GM21526 (cell line): ENCODE measurements around the gene BSND.

Experiments used
- ATAC-seq: cut with Tn5 transposase; IDR thresholded peaks from one replicate; pipeline ENCODE4 v1.9.1; 2021; ENCODE audit warnings: moderate library complexity; ENCODE audit not compliant: unreplicated experiment, low FRiP score

Gene BSND

DNA sequence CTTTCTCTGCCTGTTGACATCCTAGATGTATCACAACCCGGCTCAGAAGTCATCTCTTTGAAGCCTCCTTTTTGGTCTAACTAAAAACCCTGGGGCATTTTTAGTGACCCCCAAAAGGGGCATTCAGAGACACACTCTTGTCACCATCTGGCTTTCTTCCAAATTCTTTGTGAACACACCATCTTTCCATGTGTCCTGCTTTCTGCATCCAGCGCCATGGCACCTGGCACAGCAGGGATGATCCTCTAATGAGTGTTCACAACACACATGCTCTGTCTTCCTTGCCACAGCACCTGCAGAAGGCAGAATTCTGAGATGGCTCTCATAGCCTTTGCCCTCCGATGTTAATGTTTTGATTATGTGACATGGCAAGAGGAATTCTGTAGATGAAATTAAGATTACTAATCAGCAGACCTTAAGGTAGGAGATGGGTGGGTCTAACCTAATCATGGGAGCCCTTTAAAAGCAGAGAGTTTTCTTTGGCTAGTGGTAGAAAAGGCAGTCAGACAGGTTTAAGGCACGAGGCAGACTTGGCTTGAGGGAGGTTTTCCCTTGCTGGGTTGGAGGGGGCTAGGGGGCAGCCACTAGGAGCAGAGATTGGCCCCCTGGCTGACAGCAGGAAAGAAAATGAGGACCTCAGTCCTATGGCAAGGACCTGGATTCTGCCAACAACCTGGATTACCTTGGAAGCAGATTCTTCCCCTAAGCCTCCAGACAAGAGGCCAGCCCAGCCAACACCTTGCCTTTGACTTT, 23.2 kb upstream of the BSND start:
- ATAC-seq, result no peak

DNA sequence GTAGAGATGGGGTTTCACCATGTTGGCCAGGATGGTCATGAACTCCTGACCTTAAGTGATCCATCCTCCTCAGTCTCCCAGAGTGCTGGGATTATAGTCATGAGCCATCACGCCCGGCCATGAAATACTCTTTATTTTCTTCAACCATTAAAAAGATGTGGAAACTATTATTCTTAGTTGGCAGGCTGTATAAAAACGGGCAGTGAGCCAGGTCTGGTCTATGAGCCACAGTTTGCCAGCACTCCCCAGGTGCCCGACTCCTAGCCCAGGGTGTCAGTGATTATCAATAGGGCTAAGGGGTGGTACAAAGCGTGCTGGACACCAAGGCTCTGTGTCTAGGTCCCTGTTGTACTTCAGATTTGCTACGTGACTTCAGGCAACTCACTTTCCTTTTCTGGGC, 22.0 kb upstream of the BSND start:
- ATAC-seq, result no peak

DNA sequence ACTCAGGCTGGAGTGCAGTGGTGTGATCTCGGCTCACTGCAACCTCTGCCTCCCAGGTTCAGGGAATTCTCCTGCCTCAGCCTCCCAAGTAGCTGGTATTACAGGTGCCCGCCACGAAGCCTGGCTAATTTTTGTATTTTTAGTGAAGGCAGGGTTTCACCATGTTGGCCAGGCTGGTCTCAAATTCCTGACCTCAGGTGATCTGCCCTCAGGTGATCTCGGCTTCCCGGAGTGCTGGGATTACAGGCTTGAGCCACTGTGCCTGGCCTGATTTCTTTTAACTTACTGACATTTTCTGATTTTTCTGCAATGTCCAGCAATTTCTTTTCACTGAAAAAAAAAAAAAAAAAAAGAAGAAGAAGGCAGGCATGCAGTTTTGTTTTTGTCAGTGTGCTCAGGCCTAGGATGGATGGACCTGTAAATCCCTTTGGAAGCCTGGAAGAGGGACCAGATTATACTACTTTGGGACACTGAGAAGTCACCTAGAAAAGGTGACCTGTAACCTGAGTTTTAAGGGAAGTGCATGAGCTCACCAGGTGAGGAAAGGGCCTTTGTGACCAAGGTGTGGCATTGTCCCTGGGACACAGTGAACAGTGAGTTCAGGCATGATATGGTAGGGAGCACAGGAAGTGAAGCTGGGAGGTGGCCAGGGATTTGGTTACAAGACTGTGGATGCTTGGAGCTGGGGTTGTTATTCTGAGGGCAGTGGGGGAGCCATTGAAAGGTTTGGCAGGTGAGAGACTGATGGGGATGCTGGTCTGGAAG, 21.0 kb upstream of the BSND start:
- no peak for ATAC-seq

DNA sequence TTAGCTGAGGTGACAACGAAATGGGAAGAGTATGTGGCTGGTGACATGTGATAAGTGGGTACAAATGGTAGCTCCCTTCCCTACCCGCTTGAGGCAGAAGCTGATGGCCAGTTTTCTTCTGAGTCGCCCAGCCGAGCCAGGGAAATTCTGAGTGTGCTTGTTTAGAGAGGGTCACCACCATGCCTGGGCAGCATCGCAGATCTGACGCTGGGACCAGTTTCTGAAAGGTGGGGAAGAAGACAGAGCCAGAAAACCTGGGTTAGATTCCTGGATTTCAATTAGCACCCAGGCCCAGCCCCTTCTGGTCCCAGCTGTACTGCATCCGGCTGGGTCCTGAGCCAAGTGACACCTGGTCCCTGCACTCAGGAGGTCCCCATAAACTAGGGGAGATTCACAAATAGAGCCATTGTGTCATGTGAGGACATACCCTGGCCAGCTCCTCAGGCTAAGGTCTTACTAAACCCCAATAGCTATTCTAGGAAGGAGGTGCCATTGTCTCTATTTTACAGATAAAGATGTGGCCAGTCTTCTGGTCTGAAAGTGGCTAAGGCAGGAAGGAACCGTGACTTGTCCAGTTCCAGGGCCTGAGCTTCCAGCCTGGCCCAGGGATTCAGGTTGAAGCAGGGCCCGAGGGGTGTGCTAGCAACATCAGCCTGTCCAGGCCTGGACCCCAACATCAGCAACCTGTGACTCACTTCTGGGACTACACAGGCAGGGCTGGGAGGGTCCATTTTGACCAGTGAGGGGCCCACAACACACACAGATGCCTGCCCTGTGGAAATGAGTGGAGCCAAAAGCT, 20.0 kb upstream of the BSND start:
- no peak for ATAC-seq

DNA sequence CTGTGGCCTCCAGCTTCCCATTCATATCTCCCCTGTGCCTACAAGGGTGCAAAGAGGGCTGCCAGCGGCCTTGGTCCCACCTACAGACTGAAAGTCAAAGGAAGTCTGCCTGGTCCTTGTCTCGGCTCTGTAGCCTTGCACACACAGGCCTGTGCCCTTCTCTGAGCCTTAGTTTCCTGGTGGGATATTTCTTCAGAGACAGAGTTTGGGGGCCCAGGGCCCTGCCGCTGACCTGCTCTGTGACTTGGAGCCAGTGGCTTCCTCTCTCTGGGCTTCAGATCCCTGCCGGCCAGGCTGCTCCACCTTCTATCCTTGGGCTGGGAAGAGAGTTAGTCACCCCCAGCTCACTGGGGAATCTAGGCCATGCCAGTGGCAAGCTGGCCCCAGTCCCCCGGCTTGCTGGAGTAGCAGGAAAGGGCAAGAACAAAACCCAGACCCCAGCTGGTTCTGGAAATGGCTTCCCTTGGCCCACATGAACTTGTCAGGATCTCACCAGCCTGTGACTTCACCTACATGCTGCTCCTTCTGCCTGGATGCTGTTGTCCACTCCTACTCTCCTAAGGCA, 19.3 kb upstream of the BSND start:
- no peak for ATAC-seq

DNA sequence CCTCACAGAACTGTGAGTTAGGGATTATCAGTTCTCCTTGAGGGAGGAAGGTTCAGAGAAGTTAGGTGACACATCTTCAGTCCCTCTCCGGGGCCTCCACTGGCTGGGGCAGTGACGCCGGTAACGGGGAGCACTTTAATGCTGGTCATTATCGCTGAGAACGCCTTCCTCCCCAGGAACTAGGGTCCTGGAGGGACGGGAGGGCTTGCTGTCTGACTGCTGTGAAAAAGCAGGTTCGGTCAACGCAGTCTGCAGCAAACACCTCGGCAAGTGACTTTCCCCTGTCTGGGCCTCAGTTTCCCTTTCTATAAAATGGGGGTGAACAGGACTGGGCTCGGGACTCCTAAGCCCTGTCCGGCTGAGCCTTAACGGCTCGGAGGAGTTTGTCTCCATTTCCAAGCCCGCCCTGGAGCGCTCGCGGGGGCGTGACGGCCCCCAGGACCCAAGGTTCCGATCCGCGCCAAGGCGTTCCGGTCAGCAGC, 18.6 kb upstream of the BSND start:
- ATAC-seq, result no peak

DNA sequence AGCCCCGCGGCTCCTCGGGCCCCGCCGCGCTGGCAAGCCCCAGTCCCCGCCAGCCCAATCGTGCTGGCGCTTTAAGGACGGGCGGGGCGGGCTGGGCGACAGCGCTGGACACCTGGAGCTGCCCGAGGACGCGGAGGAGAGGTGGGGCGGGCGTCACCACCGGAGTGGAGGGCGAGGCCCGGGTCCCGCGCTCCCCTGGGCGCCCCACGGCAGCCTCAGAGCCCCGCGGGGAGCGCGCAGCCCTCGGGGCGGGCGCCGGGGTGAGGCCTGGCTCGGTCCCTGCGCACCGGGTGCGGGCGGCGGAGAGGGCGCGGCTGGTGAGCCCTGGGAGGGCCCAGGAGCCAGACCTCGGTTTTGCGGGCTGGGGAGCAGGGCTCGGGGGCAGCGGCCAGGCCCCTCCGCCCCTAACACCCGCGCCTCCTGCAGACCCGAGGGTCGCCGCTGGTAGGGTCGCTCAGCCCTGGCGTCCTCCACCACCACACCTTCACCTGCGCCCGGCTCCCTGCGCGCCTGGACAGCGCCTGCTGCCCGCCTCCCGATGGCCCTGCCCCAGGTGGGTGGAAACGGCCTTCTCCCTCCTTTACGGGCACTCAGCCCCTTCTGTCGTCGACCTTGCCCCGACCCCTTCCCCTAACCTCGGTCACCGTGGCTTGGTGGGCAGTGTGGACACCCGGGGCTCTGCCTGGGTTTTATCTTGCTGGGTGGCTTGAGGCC, 18.0 kb upstream of the BSND start, which contains the start of gene TMEM61:
TMEM61 (plus strand) TSS at position 101 of the 714 bp plus-strand sequence; CDS start at position 539, 438 bp downstream.
- ATAC-seq, result no peak

DNA sequence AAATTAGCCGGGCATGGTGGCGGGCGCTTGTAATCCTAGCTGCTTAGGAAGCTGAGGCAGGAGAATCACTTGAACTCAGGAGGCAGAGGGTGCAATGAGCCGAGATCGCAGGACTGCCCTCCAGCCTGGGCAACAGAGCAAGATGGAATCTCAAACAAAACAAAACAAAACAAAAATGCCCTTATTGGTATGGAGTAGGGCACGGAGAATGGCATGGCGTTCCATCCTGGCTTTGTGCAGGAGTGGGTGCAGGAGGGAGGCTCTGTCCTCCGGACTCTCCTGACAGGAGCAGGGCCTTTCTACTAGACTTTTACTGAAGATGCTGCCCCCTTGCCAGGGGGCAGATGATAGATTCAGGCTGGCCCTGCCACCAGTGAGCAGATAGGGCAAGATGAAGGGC, 17.3 kb upstream of the BSND start:
- no peak for ATAC-seq

DNA sequence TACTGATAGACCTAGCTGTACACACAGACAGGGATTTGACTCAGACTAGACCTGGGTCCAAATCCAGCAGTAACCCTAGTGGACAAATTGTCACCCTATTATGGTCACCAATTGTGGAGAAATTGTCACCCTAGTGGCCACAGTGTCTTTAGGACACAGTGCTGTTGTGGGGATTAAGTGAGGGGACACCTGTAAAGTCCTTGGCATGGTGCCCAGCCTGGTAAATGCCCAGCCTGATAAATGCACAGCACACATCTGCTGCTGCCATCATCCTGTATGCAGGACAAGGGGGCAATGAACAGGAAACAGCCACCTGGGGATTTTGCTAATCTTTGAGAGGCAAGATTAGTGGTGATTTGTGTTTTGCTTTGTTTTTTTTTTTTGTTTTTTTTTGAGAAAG, 16.0 kb upstream of the BSND start:
- ATAC-seq, result no peak

DNA sequence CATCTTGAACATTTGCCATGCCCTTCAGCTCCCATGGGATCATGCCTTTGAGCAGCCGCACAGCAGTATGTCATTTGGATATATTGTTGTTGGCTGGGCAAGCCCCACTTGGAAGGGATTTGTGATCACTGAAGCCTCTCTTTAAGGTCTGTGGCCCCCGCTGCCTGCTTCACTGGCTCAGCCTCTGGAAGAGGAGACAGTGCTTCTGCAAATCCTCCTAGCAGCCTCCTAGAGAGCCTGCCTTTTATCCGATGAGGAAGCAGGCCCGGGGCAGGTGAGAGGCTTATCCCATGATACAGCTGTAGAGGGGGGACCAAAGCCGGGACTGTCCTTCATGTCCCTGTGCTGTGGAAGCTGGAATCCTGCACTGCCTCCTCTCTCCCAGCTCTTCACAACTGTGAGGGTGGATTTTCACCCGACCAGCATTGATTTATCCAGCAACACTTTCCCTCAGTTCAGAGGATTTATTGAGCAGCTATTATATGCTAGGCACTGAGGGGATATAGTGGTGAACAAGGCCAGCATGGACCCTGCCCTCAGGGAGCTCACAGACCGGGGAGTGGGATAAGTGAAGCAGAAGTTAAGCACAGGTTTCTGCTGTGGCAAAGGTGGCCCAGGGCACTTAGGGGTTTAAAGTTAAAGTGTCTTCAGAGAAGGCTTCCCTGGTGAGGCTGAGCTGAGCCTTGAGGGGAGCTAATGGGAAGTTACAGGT, 14.4 kb upstream of the BSND start:
- ATAC-seq, result no peak

DNA sequence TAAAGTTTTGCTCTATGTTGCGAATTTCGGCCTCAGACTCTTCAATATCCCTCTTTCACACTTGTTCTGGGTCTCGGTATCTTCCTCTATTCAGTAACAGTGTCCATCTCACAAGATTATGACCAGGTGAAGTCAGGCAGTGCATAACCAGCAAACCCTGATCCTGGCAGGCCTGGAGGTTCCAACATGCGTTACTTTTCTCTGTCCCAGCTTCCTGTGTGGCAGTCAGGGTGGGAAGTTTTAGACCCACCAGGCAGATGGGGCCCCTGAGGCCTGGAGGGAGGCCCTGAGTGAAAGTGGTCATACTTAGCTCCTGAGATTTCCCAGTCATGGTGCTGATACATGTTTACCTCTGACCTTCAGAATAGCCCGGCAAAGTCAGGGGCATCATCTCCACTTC, 13.2 kb upstream of the BSND start:
- ATAC-seq, result no peak

DNA sequence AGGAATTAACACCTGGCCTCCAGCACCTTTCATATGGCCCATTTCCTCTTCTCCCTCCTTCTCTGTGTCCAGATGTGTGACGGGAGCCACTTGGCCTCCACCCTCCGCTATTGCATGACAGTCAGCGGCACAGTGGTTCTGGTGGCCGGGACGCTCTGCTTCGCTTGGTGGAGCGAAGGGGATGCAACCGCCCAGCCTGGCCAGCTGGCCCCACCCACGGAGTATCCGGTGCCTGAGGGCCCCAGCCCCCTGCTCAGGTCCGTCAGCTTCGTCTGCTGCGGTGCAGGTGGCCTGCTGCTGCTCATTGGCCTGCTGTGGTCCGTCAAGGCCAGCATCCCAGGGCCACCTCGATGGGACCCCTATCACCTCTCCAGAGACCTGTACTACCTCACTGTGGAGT, 12.7 kb upstream of the BSND start:
- ATAC-seq, result no peak

DNA sequence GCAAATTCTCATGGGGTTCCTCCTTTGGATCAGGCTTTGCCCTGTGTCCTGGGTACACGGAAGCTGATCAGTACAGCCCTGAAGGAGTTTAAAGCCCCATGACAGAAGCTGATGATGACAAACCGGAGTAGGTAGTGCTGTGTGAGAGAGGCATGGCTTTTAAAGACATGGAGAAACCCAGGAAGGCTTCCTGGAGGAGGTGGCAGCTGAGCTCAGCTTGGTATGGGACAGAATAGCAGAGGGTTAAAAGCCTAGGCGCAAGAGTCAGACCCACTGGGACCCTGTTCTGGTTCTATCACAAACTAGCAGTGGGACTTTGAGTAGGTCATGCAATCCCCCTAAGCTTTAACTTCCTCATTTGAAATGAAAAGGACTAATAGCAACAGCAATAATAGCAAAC, 12.2 kb upstream of the BSND start:
- no peak for ATAC-seq

DNA sequence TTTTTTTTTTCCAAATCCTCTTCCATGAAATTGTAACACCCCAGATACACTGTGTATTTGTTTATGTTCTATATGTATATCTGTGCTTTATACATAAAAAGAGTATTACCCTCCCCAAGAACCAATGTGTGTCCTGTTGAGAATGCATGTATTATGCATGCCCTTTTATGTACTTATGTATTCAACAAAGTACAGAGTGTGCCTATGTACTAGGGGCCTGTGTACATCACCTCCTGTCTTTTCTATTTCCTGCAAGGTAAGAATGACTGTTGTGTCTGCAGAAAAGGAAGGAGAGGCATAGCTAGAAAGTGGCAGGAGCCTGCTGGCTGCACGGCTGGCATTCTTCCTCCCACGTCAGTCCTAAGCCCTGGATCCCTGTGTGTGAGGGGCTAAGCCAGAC, 11.3 kb upstream of the BSND start:
- no peak for ATAC-seq

DNA sequence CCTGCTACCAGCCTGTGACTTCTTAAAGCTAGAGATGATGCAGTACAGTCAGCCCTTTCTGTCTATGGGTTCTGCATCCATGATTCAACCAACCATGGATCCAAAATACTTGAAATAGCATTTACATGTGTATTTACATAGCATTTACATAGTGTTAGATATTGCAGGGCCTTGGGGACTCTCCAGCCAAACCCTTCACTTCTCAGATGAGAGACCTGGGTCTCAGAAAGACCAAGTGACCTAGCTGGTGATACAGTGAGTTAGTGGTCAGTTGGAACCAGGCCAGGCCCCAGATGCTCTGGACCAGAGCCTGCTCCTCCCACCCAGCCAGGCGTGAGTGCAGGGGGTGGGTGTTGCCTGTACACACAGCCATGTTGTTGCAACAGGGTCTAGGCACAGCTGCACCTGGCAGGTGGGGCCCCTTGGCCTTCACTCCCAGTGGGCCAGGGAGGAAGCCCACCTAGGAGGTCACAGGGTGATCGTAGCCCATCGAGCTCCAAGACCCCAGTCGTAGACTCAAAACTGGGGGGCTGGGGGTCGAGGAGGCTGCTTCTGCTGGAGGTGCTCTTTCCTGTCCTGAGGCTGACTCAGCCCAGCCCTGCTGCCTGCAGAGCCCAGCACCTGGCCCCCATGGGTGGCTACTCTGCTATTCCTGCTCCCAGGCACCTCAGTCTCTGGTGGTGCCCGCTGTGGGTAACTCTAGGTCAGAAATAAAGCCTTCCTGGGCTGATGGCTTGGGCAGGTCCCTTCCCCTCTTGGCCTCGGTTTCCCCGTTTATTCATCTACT, 10.6 kb upstream of the BSND start:
- ATAC-seq, result no peak

DNA sequence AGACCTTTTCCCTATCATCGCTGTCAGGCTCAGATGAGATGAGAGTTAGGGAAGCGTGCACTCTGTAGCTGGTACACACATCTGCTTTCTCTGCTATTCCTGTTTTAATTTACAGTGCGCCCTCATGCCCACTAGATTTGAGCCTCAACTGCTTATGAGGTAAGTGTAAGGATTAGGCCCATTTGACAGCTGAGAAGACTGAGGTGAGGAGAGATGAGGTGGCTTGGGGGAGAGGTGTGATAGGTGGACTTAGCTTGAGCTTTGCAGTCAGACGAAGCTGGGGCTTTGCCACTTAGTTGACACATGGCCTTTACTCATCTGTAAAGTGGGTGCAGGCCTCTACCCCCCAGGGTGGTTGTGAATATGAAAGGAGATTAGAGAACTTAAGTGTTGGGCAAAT, 9.8 kb upstream of the BSND start:
- ATAC-seq, result no peak

DNA sequence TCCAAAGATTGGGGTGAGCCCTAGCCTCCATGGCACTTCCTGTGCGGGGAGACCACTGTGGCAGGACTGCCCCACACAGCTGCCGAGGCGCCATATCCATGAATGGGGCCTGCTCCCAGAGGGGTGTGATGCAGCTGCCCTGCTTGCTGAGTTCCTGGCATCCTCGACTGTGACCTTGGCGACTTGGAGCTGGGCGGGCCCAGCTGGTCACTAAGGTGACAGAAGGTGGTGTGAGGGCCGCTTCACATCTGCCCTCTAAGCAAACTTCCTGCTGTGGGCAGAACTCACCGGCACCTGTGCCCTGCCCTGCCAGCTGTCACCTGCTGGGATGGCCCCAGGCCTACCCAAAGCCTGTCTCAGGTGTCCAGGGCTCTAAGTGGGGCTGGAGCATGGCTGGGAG, 9.3 kb upstream of the BSND start:
- ATAC-seq, result no peak

DNA sequence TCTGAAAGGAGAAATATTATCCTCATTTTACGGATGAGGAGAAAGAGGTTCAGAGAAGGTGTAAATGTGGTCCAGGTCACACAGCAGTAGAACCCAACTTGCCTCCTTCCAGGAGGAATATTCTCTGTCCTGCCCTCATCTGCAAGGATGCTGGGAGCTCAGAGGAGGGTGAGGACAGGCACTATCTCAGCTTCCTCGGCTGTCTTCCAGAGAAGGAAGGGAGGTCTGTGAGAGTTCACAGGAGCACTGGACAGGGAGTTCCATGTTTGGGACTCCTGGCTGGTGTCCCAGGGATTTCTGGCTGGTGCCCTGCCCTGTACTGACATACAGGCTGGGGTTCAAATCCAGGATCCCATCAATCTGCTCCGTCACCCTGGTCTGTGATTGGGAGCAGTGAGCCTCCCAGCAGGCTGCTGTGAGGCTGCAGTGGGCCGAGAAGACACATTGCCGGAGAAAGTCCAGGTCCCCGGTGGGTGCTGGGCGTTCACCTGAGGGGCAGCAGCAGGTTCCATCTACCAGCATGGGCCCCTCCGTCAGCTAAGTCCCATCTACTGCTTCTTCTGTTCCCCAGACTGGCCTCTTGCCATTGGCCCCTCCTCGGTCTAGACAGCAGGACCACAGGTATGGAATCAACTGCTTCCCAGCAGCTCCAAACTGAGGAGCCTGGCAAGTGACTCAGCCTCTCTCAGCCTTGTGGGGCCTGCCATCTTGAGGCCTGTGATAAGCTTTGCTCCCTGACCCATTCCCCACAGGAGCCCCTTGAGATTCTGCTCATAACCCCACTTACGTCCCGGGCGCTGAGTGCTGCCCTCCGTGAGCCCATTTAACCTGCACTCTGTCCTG, 8.5 kb upstream of the BSND start:
- no peak for ATAC-seq
